ENCODE data around the gene VTI1A.
A peak's percentile ranks its signal among the peaks of the same experiment; 100 is the strongest.

Gene VTI1A

GRCh38 chr10:112429654-112430230, 17.3 kb upstream of the VTI1A start:
- no peak overlapping the region for H3K27ac ChIP-seq (ENCODE audit: low read length)
- H4K20me1 ChIP-seq (ENCODE audit: insufficient read depth, low read length) = no peaks in the 10 kb centered on the region
- no peaks in the 10 kb centered on the region for H3K9me2 ChIP-seq (replicated peaks; ENCODE audit: insufficient read depth, low read length)
- no peaks in the 10 kb centered on the region for H3K4me1 ChIP-seq (ENCODE audit: low read length)
- H2AFZ ChIP-seq (ENCODE audit: low read length) = no peak overlapping the region
- no peak overlapping the region for H3K4me3 ChIP-seq (ENCODE audit: low read length)
- H3K36me3 ChIP-seq (replicated peaks; ENCODE audit: insufficient read depth, low read length) = no peaks in the 10 kb centered on the region; the same call in none of the 2 replicates
- H3K4me2 ChIP-seq (ENCODE audit: low read depth, low read length) = no peak overlapping the region
- H3K27me3 ChIP-seq (replicated peaks; ENCODE audit: insufficient read depth, low read length) = no peaks in the 10 kb centered on the region
- H3F3A ChIP-seq (ENCODE audit: insufficient read depth, low read length) = no peaks in the 10 kb centered on the region; the same call in 1 of the 2 replicates
- H3K9me3 ChIP-seq (replicated peaks; ENCODE audit: insufficient read depth, low read length) = no peaks in the 10 kb centered on the region
- DNase-seq = no peak
- no peaks in the 10 kb centered on the region for H3K79me2 ChIP-seq (ENCODE audit: low read length)
- TF ChIP-seq EZH2phosphoT487 (IDR thresholded peaks at IDR 0.05; ENCODE audit: low read length) = no peak
- no peak for TF ChIP-seq CTCF (IDR thresholded peaks at IDR 0.05; ENCODE audit: low read length)
- no peak for TF ChIP-seq EZH2 (optimal IDR thresholded peaks at IDR 0.05; ENCODE audit: low read depth, low read length)
- no peak overlapping the region for H3K9ac ChIP-seq (ENCODE audit: low read length)

- no peaks in the 10 kb centered on the region for H4K20me1 ChIP-seq (ENCODE audit: insufficient read depth, low read length)
- no peaks in the 10 kb centered on the region for H3K4me1 ChIP-seq (ENCODE audit: low read length)
- no peaks in the 10 kb centered on the region for H3K9me3 ChIP-seq (replicated peaks; ENCODE audit: insufficient read depth, low read length)
- H3K9ac ChIP-seq (ENCODE audit: low read length) = no peak overlapping the region
- H2AFZ ChIP-seq (ENCODE audit: low read length) = no peak overlapping the region
- no peaks in the 10 kb centered on the region; the same call in 1 of the 2 replicates for H3K36me3 ChIP-seq (replicated peaks; ENCODE audit: insufficient read depth, low read length)
- H3K4me3 ChIP-seq (ENCODE audit: low read length) = no peak overlapping the region
- TF ChIP-seq EZH2phosphoT487 (IDR thresholded peaks at IDR 0.05; ENCODE audit: low read length) = no peak
- no peak for TF ChIP-seq CTCF (IDR thresholded peaks at IDR 0.05; ENCODE audit: low read length)
- TF ChIP-seq EZH2 (optimal IDR thresholded peaks at IDR 0.05; ENCODE audit: low read depth, low read length) = no peak
- DNase-seq = no peak
- no peak overlapping the region for H3K4me2 ChIP-seq (ENCODE audit: low read depth, low read length)
- no peaks in the 10 kb centered on the region for H3K79me2 ChIP-seq (ENCODE audit: low read length)
- H3K27me3 ChIP-seq (replicated peaks; ENCODE audit: insufficient read depth, low read length) = no peaks in the 10 kb centered on the region
- no peak overlapping the region for H3K27ac ChIP-seq (ENCODE audit: low read length)
- H3F3A ChIP-seq (ENCODE audit: insufficient read depth, low read length) = no peaks in the 10 kb centered on the region
- H3K9me2 ChIP-seq (replicated peaks; ENCODE audit: insufficient read depth, low read length) = no peaks in the 10 kb centered on the region
Observed at GRCh38 chr10:112433136-112433535, 13.9 kb upstream of the VTI1A start.

- Histone ChIP-seq H3K4me3 (ENCODE audit: low read length) (no peak overlapping the region), H3K27me3 (replicated peaks; ENCODE audit: insufficient read depth, low read length) (no peaks in the 10 kb centered on the region), H3K9me3 (replicated peaks; ENCODE audit: insufficient read depth, low read length) (no peaks in the 10 kb centered on the region), H3K79me2 (ENCODE audit: low read length) (no peaks in the 10 kb centered on the region), H3K4me2 (ENCODE audit: low read depth, low read length) (no peak overlapping the region), H4K20me1 (ENCODE audit: insufficient read depth, low read length) (no peaks in the 10 kb centered on the region), H3F3A (ENCODE audit: insufficient read depth, low read length) (no peaks in the 10 kb centered on the region), H3K4me1 (ENCODE audit: low read length) (no peaks in the 10 kb centered on the region), H2AFZ (ENCODE audit: low read length) (no peak overlapping the region), H3K9me2 (replicated peaks; ENCODE audit: insufficient read depth, low read length) (no peaks in the 10 kb centered on the region), H3K9ac (ENCODE audit: low read length) (no peak overlapping the region), H3K36me3 (replicated peaks; ENCODE audit: insufficient read depth, low read length) (no peaks in the 10 kb centered on the region; the same call in 1 of the 2 replicates), H3K27ac (ENCODE audit: low read length) (no peak overlapping the region)
- DNase-seq = peak; percentile 31
- no peak for TF ChIP-seq EZH2phosphoT487 (IDR thresholded peaks at IDR 0.05; ENCODE audit: low read length)
- no peak for TF ChIP-seq EZH2 (optimal IDR thresholded peaks at IDR 0.05; ENCODE audit: low read depth, low read length)
- TF ChIP-seq CTCF (IDR thresholded peaks at IDR 0.05; ENCODE audit: low read length) = peak; percentile 39; the same call in 1 of the 2 replicates
Observed at GRCh38 chr10:112434988-112435619, 11.9 kb upstream of the VTI1A start.
